Stimulated activated CD8-positive, alpha-beta memory T cell treated with anti-CD3 and anti-CD28 coated beads, Interleukin-4, amount 100 ng/mL, for 24 hours (primary cell): ENCODE measurements around the gene CASKIN2.
"Not testable (repeated sequence)": the region's sequence is repeated elsewhere in the genome, so short reads cannot be mapped to it uniquely, and the experiment has no call there.

Experiments used
- DNase-seq: peaks from one replicate; pipeline ENCODE4 v3.0.0-alpha.2; 2020; ENCODE audit warnings: low read depth

CASKIN2 gene

GRCh38 chr17:75489511-75489955, 25.8 kb downstream of the CASKIN2 start:
- no peak for DNase-seq

DNA sequence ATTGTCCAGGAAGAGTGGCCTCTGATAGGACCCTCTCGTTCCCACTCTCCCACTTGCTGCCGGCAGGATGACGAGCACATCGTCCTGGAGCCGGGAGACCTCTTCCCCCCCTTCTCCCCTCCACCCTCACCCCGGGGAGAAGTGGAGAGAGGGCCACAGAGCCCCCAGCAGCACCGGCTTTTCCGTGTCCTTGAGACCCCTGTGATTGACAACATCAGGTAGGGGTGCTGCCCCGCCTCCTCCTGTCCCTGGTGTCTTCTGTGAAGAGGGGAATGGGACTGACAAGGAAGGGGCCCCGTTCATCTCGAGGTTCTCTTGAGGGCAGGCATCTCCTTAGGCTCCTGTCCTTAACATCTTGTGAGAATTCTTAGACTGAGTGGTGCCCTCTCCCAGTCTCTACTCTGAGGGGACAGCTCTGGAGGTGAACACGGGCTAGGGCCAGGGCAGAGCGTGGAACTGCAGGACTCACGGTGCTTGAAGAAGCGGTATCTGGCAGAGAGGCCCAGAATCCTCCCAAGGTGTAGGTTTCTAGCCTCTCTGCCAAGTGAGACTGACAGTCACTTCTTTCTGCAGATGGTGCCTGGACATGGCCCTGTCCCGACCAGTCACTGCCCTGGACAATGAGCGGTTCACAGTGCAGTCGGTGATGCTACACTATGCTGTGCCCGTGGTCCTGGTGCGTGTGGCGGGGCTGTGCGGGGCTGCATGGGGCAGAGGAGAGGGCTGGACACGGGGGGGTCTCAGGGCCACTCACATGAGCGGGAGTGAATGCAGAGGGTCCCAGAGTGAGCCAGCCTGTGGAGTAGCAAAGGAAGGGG, 26.4 kb downstream of the CASKIN2 start:
- no peak for DNase-seq

- peak; percentile 28 for DNase-seq
Observed at GRCh38 chr17:75487351-75488070, 27.8 kb downstream of the CASKIN2 start.

DNA sequence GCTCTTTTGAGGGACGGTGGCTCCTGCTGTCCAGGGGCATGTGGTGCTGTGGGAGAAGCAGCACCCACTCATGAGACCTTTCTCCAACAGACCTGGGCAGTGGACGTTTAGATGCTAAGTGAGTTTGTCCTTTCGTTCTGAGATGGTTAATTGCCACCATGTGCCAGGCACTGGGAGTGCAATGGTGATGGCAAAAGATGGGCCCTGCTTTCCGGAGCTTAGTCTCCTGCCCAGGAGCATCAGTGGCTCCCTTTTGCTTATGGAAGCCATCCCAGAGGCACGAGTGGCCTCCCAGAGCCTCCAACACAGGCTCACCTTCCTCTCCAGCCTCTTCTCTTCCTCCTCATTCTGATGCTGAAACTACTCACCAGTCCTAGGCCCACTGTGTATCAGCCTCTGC, 28.4 kb downstream of the CASKIN2 start:
- DNase-seq = no peak

DNA sequence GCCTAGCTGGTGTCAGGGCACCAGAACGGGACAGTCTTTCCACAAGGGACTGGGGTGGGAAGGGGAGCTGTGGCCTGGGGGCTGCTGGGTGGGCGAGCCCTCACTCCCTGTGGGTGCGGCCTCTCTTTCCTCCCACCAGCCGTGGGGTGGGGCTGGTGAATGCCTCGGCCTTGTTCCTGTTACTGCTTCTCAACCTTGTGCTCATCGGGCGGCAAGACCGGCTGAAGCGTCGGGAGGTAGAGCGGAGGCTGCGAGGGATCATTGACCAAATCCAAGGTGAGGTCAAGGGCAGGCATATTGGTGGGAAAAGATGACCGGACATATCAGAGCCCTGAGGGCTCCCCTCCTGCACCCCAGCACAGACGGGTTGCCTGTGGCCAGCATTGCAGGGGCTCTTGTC, 29.2 kb downstream of the CASKIN2 start:
- DNase-seq = no peak

DNA sequence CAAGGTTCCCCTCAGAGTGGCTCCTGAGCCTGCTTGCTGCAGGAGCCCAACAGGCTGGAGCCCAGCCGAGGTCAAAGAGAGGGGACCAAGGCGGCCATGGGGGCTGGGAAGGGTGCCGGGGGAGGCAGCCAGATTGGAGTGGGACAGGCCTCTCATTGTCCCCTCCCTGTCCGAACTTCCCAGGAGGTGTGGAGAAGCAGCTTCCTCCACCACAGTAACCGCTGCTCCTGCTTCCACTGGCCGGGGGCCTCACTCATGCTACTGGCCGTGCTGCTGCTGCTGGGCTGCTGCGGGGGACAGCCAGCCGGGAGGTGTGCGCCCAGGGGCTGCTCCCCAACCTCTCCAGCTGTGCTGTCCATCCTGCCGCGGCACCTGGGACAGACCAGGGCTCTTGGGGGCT, 29.6 kb downstream of the CASKIN2 start:
- DNase-seq = no peak

GRCh38 chr17:75482098-75482942, 33.0 kb downstream of the CASKIN2 start:
- no peak for DNase-seq

- no peak for DNase-seq
Observed at GRCh38 chr17:75481194-75482068, 33.9 kb downstream of the CASKIN2 start.

- no peak for DNase-seq
Observed at GRCh38 chr17:75480281-75480680, 35.1 kb downstream of the CASKIN2 start.

DNA sequence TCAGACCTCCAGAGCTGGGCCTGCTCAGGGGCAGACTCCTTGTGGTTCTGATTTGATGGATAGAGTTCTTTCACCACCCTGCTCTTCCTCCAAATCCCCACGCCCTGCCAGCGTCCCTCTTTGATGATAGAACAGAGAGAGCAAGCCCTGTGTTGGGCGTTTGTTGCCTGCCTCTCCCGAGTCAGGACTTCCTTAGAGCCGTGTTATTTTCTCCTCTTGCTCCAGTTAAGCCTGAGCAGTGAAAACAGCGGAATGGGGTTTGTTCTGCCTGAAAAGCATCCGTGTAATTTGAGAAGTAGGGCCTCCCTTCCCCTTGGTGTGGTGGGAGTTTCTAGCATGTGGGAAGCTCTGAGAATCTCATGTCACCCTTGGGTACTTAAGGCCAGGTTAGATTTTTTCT, 36.8 kb downstream of the CASKIN2 start:
- DNase-seq = no peak

GRCh38 chr17:75477490-75477862, 37.9 kb downstream of the CASKIN2 start:
- not testable (repeated sequence) for DNase-seq

DNA sequence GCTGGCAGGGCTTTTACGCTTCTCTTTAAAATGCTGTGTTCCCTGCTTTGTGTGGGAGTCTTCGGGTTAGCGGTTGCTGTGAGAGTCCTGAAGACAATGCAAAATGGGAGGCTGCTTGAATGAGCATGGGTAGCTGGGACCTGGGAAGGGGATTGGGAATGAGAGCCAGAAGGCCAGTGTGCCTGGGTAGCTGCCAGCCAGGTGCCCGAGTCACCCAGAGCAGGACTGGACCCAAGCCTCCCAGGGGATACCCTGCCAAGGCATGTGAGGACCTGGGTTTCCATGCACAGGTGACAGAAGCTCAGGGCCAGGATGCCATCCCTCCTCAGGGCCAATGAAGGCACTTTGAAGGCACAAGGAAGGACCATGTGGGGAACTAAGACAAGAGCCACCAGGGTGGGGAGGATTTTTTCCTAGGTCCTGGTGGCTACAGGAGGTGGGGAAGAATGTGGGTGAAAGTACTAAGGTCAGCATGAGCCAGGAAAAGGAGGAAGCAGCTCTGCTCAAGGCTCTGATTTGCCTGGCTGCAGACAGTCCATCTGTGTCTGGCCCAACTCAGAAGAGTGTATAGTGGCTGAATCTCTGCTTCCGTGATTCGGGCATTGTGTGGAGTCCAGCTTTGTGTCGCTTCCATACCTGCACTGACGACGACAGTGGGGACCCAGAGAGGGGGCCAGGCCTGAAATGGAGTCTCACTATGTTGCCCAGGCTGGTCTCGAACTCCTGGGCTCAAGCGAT, 38.4 kb downstream of the CASKIN2 start:
- no peak for DNase-seq

- no peak for DNase-seq
Observed at GRCh38 chr17:75476271-75476671, 39.1 kb downstream of the CASKIN2 start.

DNA sequence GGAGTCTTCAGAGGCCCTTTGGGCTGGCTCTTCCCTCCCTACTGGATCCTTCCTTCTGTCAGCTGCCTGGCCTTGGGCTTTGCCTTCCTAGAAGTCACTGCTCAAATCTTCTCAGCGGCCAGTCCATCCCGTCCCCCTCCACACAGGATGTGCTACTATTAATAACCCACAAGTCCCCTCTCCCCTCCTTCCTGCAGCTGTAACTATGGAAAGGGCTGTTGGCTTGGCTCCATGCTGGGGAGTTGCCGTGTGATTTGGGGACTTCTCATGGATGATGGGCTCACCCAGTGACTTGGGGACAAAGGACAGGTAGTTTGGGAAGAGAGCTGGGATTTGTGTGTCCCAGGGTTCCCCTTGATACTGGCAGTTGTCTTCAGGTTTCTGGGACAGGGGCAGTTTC, 39.5 kb downstream of the CASKIN2 start:
- no peak for DNase-seq

GRCh38 chr17:75475144-75475835, 40.0 kb downstream of the CASKIN2 start:
- no peak for DNase-seq

GRCh38 chr17:75474736-75475135, 40.6 kb downstream of the CASKIN2 start:
- no peak for DNase-seq

DNA sequence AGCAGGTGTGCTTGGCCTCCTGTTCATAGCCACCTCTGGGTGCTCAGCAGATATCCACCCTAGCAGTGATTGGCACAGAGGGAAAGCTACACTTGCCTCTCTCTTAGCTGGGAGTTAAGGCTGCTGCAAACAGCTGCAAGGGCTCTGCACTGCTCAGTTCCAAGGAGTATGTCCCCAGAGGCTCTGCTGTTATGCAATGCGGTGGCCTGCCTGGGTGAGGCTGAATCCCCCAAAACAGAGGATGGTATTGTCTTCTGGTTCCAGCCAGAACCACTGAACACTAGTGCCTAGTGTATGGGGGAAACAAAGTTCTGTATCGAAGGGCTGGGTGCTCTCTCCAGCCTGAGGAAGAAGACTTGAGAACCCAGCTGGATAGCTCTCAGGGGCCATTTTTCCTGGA, 42.1 kb downstream of the CASKIN2 start:
- no peak for DNase-seq

- no peak for DNase-seq
Observed at GRCh38 chr17:75472119-75472518, 43.2 kb downstream of the CASKIN2 start.

DNA sequence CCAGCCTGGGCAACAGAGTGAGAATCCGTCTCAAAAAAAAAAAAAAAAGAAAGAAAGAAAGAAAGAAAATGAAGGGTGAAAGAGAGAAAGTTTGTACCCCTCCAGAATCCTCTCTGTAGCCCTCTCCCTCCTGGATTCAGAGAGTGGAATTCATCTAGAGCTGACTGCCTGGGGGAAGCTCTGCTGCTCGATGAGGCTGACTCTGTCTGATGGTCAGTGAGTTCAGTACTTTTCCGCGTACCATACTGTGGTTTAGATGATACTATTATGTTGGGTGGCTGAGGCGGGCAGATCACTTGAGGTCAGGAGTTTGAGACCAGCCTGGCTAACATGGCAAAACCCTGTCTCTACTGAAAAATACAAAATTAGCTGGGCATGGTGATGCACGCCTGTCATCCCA, 44.1 kb downstream of the CASKIN2 start:
- DNase-seq = no peak

DNA sequence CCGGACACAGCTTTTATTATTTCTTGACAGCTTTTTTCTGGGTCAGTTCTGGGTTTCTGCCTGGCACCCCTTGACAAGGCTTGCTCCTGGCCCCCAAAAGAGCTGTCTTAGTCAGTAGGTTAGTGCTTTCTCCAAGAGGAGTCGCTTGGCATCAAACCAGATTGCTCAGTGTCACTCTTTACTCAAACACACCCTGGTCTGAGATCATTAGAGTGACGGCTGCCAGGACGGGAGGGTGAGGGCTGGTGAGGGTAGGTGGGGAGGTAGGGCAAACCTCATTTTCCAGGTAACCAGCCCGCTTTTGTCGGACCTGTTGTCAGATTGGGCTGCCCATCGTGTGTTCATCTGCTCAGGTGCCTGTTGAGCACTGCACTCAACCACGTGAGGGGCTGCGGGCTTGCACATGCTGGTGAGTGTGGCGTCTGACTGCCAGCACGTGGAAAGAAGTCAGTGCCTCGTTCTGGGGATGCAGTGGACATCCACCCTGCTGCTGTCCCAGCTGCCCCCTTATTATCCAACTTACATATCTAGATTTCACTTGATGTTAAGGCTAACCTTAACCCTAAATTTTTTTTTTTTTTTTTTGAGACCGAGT, 46.5 kb downstream of the CASKIN2 start:
- no peak for DNase-seq
